Osteocyte (in vitro differentiated cells): ENCODE measurements around the gene CPS1. TPM values are rescaled to one million over a fixed set of nuclear protein-coding genes. Genes with fewer than 3 reads are reported as not detected.
A peak's percentile ranks its signal among the peaks of the same experiment; 100 is the strongest.

Experiments
- DNase-seq: peaks from one replicate; pipeline ENCODE4 v3.0.0; 2021; ENCODE audit warnings: mixed read lengths; ENCODE audit not compliant: unreplicated experiment; ENCODE audit errors: extremely low spot score
- H3K27ac Mint-ChIP-seq: one replicate; pipeline ENCODE4 v1.8.0; 2021; ENCODE audit warnings: mild to moderate bottlenecking, mixed read lengths; ENCODE audit not compliant: unreplicated experiment
- H3K27me3 Mint-ChIP-seq: one replicate; pipeline ENCODE4 v1.8.0; 2021; ENCODE audit warnings: mixed read lengths; ENCODE audit not compliant: unreplicated experiment
- H3K36me3 Mint-ChIP-seq: one replicate; pipeline ENCODE4 v1.8.0; 2021; ENCODE audit warnings: mixed read lengths; ENCODE audit not compliant: unreplicated experiment
- H3K4me1 Mint-ChIP-seq: one replicate; pipeline ENCODE4 v1.8.0; 2021; ENCODE audit warnings: mixed read lengths; ENCODE audit not compliant: unreplicated experiment
- H3K4me3 Mint-ChIP-seq: one replicate; pipeline ENCODE4 v1.8.0; 2021; ENCODE audit warnings: mild to moderate bottlenecking, moderate library complexity, mixed read lengths; ENCODE audit not compliant: unreplicated experiment
- H3K9me3 Mint-ChIP-seq: one replicate; pipeline ENCODE4 v1.8.0; 2021; ENCODE audit warnings: mixed read lengths; ENCODE audit not compliant: unreplicated experiment
- CTCF ChIP-seq: fragments of 200-600 bp; sonication (generic); IDR thresholded peaks from 2 replicates; pipeline ENCODE4 v1.5.0; 2021; ENCODE audit warnings: antibody characterized with exemption, mild to moderate bottlenecking, moderate library complexity
- total RNA-seq: library from RNA; stranded (reverse); gene quantifications from 2 replicates; pipeline ENCODE4 v1.2.1, GENCODE V29; 2021

Gene CPS1
- total RNA-seq, 1 donor from 2014 or later = 22.3 TPM

- no peak overlapping the region for H3K27ac Mint-ChIP-seq
- peaks cover 2% of the 10 kb centered on the region for H3K36me3 Mint-ChIP-seq
- H3K4me1 Mint-ChIP-seq = no peaks in the 10 kb centered on the region
- H3K27me3 Mint-ChIP-seq = peaks cover 2% of the 10 kb centered on the region
- H3K9me3 Mint-ChIP-seq = no peaks in the 10 kb centered on the region
- no peak for DNase-seq
- peak; percentile 80 for TF ChIP-seq CTCF
- no peak overlapping the region for H3K4me3 Mint-ChIP-seq
Measured at GRCh38 chr2:210577263-210578071, 21.1 kb downstream of the CPS1 start.

GRCh38 chr2:210584834-210585233 is 28.4 kb downstream of the CPS1 start:
- Mint-ChIP-seq H3K4me1 (peaks cover 4% of the 10 kb centered on the region), H3K27ac (no peak overlapping the region), H3K27me3 (no peaks in the 10 kb centered on the region), H3K36me3 (peaks cover 1% of the 10 kb centered on the region), H3K9me3 (no peaks in the 10 kb centered on the region), H3K4me3 (no peak overlapping the region)
- TF ChIP-seq CTCF = no peak
- DNase-seq = no peak

GRCh38 chr2:210586381-210586780 is 30.0 kb downstream of the CPS1 start:
- H3K36me3 Mint-ChIP-seq = peaks cover 1% of the 10 kb centered on the region
- no peaks in the 10 kb centered on the region for H3K27me3 Mint-ChIP-seq
- peaks cover 4% of the 10 kb centered on the region for H3K4me1 Mint-ChIP-seq
- H3K4me3 Mint-ChIP-seq = no peak overlapping the region
- TF ChIP-seq CTCF = no peak
- DNase-seq = no peak
- H3K9me3 Mint-ChIP-seq = no peaks in the 10 kb centered on the region
- no peak overlapping the region for H3K27ac Mint-ChIP-seq

- H3K4me1 Mint-ChIP-seq = no peaks in the 10 kb centered on the region
- no peak for TF ChIP-seq CTCF
- peaks cover 3% of the 10 kb centered on the region for H3K36me3 Mint-ChIP-seq
- no peak overlapping the region for H3K4me3 Mint-ChIP-seq
- H3K9me3 Mint-ChIP-seq = no peaks in the 10 kb centered on the region
- H3K27me3 Mint-ChIP-seq = no peaks in the 10 kb centered on the region
- DNase-seq = no peak
- H3K27ac Mint-ChIP-seq = no peak overlapping the region
Measured at GRCh38 chr2:210591663-210592062, 35.3 kb downstream of the CPS1 start.

GRCh38 chr2:210592726-210593125 is 36.3 kb downstream of the CPS1 start:
- H3K27ac Mint-ChIP-seq = no peak overlapping the region
- H3K4me1 Mint-ChIP-seq = no peaks in the 10 kb centered on the region
- H3K9me3 Mint-ChIP-seq = no peaks in the 10 kb centered on the region
- H3K36me3 Mint-ChIP-seq = peaks cover 3% of the 10 kb centered on the region
- TF ChIP-seq CTCF = no peak
- DNase-seq = no peak
- no peak overlapping the region for H3K4me3 Mint-ChIP-seq
- no peaks in the 10 kb centered on the region for H3K27me3 Mint-ChIP-seq
